HL-60 (cell line): ENCODE measurements around the gene PIK3R5.

Experiments
- DNase-seq, 2 experiments: peaks; one replicate each; pipeline ENCODE4 v3.0.0-alpha.2; 2010 to 2020; ENCODE audit warnings: low read depth in 1 of 2, low spot score in 1 of 2
- H3K27ac ChIP-seq: fragments of 250-450 bp; sonication (Bioruptor Pico); replicated peaks from 2 replicates; pipeline ENCODE4 v1.5.1; 2020; ENCODE audit warnings: mild to moderate bottlenecking, moderate library complexity
- H3K27me3 ChIP-seq: fragments of 250-450 bp; sonication (Bioruptor Pico); 2 replicates; pipeline ENCODE4 v1.5.1; 2021; ENCODE audit warnings: mild to moderate bottlenecking, moderate library complexity; ENCODE audit not compliant: insufficient read depth, poor library complexity, severe bottlenecking
- H3K4me3 ChIP-seq: replicated peaks from 2 replicates; pipeline ENCODE4 v1.5.1; 2011; ENCODE audit warnings: mild to moderate bottlenecking, control low read depth, low read length; ENCODE audit not compliant: insufficient read depth
- GABPA ChIP-seq: IDR thresholded peaks from 2 replicates; pipeline ENCODE4 v1.6.1; 2012; ENCODE audit warnings: low read depth
- POLR2AphosphoS5 ChIP-seq: IDR thresholded peaks from 2 replicates; pipeline ENCODE4 v1.6.1; 2012; ENCODE audit warnings: low read depth
- SPI1 ChIP-seq: IDR thresholded peaks from 2 replicates; pipeline ENCODE4 v1.6.1; 2012; ENCODE audit warnings: low read depth, mild to moderate bottlenecking, borderline replicate concordance
- TF ChIP-seq, protein P1 (sequence below): IDR thresholded peaks from 2 replicates; pipeline ENCODE4 v1.6.1; 2012; ENCODE audit warnings: low read depth; ENCODE audit not compliant: insufficient replicate concordance
- TF ChIP-seq, protein P2 (sequence below): IDR thresholded peaks from one replicate; pipeline ENCODE4 v1.5.1; 2011; ENCODE audit warnings: low read length, control low read depth, inconsistent platforms; ENCODE audit not compliant: insufficient read depth

PIK3R5 gene

DNA sequence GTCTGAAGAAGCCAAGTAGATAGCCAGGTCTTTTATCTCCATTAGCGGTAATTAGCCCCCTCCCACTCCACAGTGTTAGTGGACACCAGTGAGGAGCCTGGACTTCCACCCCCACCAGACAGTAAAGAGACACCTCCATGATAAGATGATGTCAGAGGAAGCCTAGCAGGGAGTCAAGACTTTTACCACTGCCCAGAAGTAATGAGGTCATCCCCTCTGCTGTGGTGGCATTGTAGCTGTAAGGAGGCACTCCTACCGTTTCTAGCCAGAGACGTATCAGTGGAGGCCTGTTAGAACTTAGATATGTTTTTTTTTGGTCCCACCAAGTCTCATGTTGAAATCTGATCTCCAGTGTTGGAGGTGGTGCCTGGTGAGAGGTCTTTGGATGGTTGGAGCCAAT is 38.1 kb downstream of the PIK3R5 start:
- Histone ChIP-seq H3K27ac (no peak overlapping the region), H3K27me3 (no peaks in the 10 kb centered on the region), H3K4me3 (no peak overlapping the region)
- no peak for TF ChIP-seq SPI1
- TF ChIP-seq GABPA, result no peak
- TF ChIP-seq, protein P1, sequence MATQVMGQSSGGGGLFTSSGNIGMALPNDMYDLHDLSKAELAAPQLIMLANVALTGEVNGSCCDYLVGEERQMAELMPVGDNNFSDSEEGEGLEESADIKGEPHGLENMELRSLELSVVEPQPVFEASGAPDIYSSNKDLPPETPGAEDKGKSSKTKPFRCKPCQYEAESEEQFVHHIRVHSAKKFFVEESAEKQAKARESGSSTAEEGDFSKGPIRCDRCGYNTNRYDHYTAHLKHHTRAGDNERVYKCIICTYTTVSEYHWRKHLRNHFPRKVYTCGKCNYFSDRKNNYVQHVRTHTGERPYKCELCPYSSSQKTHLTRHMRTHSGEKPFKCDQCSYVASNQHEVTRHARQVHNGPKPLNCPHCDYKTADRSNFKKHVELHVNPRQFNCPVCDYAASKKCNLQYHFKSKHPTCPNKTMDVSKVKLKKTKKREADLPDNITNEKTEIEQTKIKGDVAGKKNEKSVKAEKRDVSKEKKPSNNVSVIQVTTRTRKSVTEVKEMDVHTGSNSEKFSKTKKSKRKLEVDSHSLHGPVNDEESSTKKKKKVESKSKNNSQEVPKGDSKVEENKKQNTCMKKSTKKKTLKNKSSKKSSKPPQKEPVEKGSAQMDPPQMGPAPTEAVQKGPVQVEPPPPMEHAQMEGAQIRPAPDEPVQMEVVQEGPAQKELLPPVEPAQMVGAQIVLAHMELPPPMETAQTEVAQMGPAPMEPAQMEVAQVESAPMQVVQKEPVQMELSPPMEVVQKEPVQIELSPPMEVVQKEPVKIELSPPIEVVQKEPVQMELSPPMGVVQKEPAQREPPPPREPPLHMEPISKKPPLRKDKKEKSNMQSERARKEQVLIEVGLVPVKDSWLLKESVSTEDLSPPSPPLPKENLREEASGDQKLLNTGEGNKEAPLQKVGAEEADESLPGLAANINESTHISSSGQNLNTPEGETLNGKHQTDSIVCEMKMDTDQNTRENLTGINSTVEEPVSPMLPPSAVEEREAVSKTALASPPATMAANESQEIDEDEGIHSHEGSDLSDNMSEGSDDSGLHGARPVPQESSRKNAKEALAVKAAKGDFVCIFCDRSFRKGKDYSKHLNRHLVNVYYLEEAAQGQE, result no peak
- no peak for TF ChIP-seq POLR2AphosphoS5
- TF ChIP-seq, protein P2, sequence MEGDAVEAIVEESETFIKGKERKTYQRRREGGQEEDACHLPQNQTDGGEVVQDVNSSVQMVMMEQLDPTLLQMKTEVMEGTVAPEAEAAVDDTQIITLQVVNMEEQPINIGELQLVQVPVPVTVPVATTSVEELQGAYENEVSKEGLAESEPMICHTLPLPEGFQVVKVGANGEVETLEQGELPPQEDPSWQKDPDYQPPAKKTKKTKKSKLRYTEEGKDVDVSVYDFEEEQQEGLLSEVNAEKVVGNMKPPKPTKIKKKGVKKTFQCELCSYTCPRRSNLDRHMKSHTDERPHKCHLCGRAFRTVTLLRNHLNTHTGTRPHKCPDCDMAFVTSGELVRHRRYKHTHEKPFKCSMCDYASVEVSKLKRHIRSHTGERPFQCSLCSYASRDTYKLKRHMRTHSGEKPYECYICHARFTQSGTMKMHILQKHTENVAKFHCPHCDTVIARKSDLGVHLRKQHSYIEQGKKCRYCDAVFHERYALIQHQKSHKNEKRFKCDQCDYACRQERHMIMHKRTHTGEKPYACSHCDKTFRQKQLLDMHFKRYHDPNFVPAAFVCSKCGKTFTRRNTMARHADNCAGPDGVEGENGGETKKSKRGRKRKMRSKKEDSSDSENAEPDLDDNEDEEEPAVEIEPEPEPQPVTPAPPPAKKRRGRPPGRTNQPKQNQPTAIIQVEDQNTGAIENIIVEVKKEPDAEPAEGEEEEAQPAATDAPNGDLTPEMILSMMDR, result no peak
- DNase-seq, result no peak

DNA sequence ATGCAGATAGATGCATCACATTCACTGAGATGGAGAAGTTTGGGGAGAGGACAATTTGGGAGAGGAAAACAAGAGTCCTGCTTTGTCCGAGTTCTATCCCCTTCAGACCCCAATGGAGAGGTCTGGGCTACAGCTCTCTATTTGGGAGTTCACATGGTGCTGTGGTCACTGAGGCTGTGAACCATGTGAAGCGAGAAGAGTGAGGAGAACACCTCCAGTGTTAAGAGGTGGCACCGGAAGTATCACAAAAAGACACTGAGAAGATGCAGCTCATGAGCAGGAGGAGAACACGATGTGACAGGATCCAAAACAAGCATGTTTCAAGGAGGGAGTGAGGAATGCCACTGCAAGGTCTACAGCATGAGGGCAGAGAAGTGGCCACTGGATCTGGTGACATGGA is 39.7 kb downstream of the PIK3R5 start:
- TF ChIP-seq GABPA, result no peak
- no peak for TF ChIP-seq SPI1
- TF ChIP-seq POLR2AphosphoS5, result no peak
- TF ChIP-seq, protein P1, result no peak
- TF ChIP-seq, protein P2, result no peak
- Histone ChIP-seq H3K27me3 (no peaks in the 10 kb centered on the region), H3K27ac (no peak overlapping the region), H3K4me3 (no peak overlapping the region)
- DNase-seq, result no peak

DNA sequence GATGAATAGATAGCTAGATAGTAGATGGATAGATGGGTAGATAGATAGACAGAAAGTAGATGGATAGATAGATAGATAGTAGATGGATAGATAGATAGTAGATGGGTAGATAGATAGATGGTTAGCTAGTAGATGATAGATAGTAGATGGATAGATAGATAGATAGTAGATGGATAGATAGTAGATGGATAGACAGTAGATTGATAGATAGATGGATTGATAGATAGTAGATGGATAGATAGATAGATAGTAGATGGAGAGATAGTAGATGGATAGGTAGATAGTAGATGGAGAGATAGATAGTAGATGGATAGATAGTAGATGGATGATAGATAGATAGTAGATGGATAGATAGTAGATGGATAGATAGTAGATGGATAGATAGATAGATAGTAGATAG is 40.4 kb downstream of the PIK3R5 start:
- TF ChIP-seq, protein P1, result no peak
- TF ChIP-seq, protein P2, result no peak
- TF ChIP-seq POLR2AphosphoS5 (no peak), GABPA (no peak), SPI1 (no peak)
- H3K27me3 ChIP-seq, result no peaks in the 10 kb centered on the region
- no peak for DNase-seq
- no peak overlapping the region for H3K4me3 ChIP-seq
- no peak overlapping the region for H3K27ac ChIP-seq
